AG10803 (cell line): ENCODE measurements around the gene FLT1.

ENCODE experiments used
- DNase-seq: peaks from one replicate; pipeline ENCODE4 v3.0.0; 2010; ENCODE audit warnings: low read depth
- H3K4me3 ChIP-seq: 2 replicates; pipeline ENCODE4 v1.5.1; 2011; ENCODE audit warnings: mild to moderate bottlenecking, low read length, control low read depth
- CTCF ChIP-seq: conservative IDR thresholded peaks from 2 replicates; pipeline ENCODE4 v1.5.1; 2011; ENCODE audit warnings: mild to moderate bottlenecking, low read length, control low read depth, inconsistent platforms

Gene FLT1

GRCh38 chr13:28313579-28313978, 181.3 kb downstream of the FLT1 start:
- peak; percentile 37 for TF ChIP-seq CTCF
- H3K4me3 ChIP-seq, result no peak overlapping the region
- DNase-seq, result peak; percentile 40

GRCh38 chr13:28306325-28306724, 188.6 kb downstream of the FLT1 start:
- H3K4me3 ChIP-seq, result no peak overlapping the region
- TF ChIP-seq CTCF, result no peak
- DNase-seq, result no peak

GRCh38 chr13:28301839-28302238, 193.1 kb downstream of the FLT1 start:
- TF ChIP-seq CTCF, result no peak
- DNase-seq, result no peak

GRCh38 chr13:28299916-28300315, 195.0 kb downstream of the FLT1 start:
- no peak for TF ChIP-seq CTCF
- DNase-seq, result peak; percentile 20
- H3K4me3 ChIP-seq, result no peak overlapping the region

More at GRCh38 chr13:28301839-28302238, 193.1 kb downstream of the FLT1 start:
- no peak overlapping the region for H3K4me3 ChIP-seq

DNA sequence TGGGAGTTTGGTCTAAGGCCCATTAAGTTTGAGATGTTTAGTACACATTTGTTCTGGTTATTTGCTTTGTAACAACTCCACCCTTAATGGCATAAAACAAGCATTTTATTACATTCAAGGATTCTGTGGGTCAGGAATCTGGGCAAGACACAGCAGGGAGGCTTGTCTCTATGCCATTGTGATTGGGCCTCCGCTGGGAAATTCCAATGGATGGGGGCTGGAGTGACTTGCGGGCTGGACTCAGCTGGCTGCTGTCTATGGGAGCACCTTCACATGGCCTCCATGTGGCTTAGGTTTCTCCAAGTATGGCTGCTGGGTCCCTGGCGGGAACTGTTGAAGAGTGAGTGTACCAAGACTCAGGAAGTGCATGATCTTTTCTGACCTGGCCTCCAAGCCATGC, 197.6 kb downstream of the FLT1 start:
- no peak overlapping the region for H3K4me3 ChIP-seq
- peak; percentile 36 for DNase-seq
- TF ChIP-seq CTCF, result no peak

DNA sequence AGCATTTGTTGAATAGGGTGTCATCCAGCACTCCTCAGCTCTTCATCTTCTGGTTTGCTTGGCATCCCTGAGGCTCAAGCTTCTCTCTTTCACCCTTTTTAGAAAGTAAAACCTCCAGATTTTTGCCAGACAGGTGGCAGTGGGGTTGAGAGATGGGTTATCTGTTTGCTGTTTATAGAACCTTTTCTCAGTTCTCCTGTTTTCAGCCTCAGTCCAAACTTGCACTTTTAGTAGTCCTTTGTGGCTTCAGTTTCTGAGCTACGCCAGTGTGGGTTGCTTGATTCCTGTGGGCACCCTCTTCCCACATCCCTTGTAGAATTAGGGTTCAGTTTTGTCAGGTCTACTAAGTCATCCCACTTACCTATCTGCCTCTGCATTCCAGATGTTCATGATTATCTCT, 208.7 kb downstream of the FLT1 start:
- DNase-seq, result no peak
- no peak overlapping the region for H3K4me3 ChIP-seq
- TF ChIP-seq CTCF, result no peak

GRCh38 chr13:28283600-28283999, 211.3 kb downstream of the FLT1 start:
- DNase-seq, result no peak
- no peak overlapping the region for H3K4me3 ChIP-seq
- TF ChIP-seq CTCF, result no peak
